Astrocyte of the cerebellum (primary cell): ENCODE data around the gene CHST15.

ENCODE experiments used
- DNase-seq: peaks from one replicate; pipeline ENCODE4 v3.0.0-alpha.2; 2011; ENCODE audit warnings: low read depth
- H3K4me3 ChIP-seq: 2 replicates; pipeline ENCODE4 v1.5.1; 2011; ENCODE audit warnings: mild to moderate bottlenecking, low read depth, low read length, moderate library complexity
- in situ Hi-C: cut with HindIII; loops from 2 replicates; pipeline ENCODE4 v1.10.0; 2017; ENCODE audit warnings: low sequenced_read_pairs
- TF ChIP-seq, protein P1 (sequence below): IDR thresholded peaks from 2 replicates; pipeline ENCODE4 v1.5.1; 2012; ENCODE audit warnings: low read length, low read depth, moderate library complexity, mild to moderate bottlenecking; ENCODE audit errors: missing control alignments

CHST15 gene

DNA sequence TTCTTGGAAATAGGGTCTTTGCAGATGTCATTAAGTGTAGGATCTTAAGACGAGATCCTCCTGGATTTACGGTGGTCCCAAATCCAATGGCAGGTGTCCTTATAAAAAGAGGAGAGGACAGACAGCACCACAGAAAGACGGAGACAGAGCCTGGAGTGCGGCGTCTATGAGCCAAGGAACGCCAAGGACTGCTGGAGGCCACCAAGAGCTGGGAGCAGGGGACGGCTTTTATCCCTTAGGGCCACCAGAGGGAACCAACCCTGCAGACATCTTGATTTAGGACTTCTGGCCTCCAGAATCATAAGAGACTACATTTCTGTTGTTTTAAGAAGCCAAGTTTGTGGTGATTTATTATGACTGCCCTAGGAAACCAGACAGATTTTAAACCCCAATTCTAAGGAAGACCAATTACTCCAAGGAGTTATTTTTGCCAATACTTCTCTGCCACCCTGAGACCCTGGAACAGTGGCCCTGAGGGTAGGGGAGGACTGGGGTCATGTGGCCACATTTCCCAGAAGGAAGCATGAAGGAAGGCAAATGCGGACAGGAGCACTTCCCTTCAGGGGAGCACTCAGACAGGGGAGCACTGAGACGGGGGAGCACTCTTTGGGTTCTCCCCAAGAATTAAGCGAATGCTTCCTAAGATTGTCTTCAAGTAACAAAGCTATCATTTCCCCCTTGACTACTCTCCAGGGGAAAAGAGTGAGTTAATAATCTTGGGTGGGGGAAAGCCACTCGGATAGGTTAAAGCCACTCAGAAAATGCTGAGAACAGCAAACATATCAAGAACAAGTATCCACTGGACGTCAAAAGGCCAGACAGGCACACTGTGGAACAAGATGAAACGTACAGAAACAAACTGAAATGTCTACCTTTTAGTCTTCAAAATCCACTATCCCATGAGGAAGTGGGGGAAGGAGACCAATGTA is 67.5 kb downstream of the CHST15 start:
- in situ Hi-C loops = no loop called here
- TF ChIP-seq, protein P1, sequence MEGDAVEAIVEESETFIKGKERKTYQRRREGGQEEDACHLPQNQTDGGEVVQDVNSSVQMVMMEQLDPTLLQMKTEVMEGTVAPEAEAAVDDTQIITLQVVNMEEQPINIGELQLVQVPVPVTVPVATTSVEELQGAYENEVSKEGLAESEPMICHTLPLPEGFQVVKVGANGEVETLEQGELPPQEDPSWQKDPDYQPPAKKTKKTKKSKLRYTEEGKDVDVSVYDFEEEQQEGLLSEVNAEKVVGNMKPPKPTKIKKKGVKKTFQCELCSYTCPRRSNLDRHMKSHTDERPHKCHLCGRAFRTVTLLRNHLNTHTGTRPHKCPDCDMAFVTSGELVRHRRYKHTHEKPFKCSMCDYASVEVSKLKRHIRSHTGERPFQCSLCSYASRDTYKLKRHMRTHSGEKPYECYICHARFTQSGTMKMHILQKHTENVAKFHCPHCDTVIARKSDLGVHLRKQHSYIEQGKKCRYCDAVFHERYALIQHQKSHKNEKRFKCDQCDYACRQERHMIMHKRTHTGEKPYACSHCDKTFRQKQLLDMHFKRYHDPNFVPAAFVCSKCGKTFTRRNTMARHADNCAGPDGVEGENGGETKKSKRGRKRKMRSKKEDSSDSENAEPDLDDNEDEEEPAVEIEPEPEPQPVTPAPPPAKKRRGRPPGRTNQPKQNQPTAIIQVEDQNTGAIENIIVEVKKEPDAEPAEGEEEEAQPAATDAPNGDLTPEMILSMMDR = peak; percentile 20
- no peak for DNase-seq
- no peak overlapping the region for H3K4me3 ChIP-seq

DNA sequence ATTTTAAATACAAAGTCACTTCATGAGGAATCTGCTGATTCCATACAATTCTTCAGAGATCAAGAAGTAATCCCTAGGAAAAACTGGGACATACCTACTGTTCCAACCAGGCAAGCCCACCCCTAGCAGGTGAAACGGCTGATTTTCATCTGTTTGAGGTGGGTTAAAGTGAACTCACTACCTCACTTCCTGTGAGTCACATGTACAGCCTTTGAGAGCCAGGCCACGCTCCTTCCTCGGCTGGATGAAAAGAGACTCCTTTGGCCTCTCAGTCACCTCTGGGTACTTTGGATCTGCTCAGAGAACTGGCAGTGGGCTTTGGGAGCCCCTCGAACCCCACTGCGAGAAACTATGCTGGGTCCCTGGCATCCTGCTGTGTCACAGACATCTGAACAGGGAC is 68.2 kb downstream of the CHST15 start:
- TF ChIP-seq, protein P1 = no peak
- in situ Hi-C loops = no loop called here
- no peak overlapping the region for H3K4me3 ChIP-seq
- no peak for DNase-seq

DNA sequence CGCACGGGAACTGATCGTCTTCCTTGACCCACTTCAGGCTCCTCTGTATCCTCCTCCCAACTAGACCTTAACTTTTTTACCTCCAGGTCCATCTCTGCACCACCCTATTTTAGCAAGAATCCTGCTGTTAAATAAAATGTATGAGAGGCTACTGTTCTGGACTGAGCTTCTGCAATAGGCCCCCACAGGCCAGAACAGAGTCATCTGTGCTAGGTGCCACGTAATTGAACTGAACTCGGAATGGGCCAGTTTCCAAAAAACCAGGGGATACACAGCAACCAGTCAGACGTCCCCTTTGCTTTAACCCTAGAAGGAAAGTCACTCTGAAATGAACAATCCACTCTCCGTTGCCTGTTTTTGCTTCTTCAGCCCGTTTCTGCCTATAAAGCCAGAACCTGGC is 71.3 kb downstream of the CHST15 start:
- H3K4me3 ChIP-seq = no peak overlapping the region
- in situ Hi-C loops = no loop called here
- no peak for DNase-seq
- TF ChIP-seq, protein P1 = no peak

DNA sequence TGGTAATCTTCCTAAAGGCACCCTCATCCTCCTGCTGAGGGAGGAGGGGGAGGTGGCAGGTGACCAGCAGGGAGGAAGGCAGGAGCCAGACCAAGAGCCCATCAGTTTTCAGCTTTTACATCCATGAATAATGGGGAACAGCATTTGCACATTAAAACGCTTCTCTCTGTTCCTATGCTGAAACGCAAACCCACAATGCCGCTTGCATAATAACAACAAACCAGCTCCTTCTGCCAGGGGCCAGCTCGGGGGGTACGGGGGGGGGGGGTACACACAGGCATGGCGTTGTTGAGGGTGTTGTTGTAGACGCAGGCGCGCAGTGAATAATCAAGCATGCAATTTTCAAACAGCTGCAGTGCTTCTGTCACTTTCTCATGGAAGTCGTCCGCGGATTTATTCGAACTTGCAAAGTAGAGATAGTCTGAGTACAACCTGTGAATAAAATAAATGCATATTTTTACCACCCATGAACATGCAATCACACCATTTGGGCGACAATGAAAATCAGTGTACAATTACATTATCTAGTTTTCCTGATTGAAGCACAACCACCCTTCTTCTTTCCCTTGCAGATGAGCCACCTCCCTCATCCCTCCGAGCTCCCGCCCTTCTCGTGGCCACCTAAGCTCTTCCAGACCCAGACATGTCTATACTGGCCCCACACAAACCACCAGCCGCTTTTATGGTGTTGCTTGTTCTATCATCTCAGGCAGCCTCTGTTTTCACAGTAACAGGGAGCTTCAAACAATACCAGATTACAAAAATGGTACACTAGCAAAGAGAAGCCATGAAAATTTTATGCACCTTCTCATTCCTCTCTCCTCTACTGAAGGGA is 72.2 kb downstream of the CHST15 start:
- in situ Hi-C loops = no loop called here
- TF ChIP-seq, protein P1 = no peak
- DNase-seq = no peak
- no peak overlapping the region for H3K4me3 ChIP-seq

DNA sequence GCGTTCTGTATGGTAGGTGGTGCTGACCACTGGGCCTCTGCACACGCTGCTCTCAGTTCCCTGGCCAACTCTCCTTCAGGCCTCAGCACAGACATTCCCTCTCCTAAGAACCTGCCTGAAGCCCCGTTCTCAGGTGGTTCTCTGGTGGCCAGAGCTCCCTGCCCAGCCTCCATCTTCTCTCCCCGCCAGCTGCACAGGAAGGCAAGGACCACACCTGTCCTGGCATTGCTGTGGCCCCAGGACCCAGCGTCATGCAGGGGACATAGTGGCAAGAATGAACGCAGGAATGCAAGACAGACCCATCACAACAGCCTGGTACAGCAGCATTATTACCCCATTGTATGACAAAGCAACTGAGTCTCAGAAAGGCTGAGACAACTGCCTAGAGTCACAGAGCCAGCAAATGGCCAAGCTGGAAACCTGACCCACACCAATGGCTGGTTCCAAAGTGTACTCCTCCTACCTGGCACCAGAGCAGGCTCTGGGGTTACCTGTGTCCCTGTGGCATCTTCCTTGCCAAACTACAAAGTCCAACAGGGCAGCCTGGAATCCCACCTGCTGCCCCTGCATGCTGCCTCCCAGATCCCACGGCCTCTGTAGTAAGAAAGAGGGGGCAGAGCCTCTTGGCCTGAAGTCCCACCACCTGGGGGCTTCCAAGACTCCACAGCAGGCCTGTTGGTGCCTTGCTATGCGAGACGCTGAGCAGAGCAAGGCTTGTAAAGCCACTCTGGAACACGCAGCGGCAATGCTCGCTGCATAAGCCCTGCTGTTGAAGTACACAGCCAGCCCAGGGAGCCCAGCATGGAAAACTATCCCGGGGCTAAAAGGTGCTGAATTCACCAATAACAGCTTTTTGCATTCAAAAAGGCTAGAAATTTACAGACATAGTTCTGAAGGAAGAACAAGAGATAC is 73.3 kb downstream of the CHST15 start:
- no peak for DNase-seq
- TF ChIP-seq, protein P1 = no peak
- in situ Hi-C loops = no loop called here

More for the DNA sequence above, 73.3 kb downstream of the CHST15 start:
- no peak overlapping the region for H3K4me3 ChIP-seq
